B cell (primary cell): ENCODE measurements around the gene C20orf141. TPM values are rescaled to one million over a fixed set of nuclear protein-coding genes. Genes with fewer than 3 reads are reported as not detected.

Experiments used
- ATAC-seq: fragments of 200-7000 bp; cut with Tn5 transposase; one replicate; pipeline ENCODE4 v1.10.0; 2021; ENCODE audit warnings: low read depth, mild to moderate bottlenecking, moderate number of reproducible peaks, moderate library complexity
- CTCF ChIA-PET: fragments of 350-600 bp; sonication (Branson Sonifier 250); formaldehyde crosslinking; loops from one replicate; lab custom pipeline; 2021; ENCODE audit warnings: antibody characterized with exemption, inconsistent platforms; lab: Charles Lee
- POLR2A ChIA-PET: fragments of 350-600 bp; sonication (Branson Sonifier 250); formaldehyde crosslinking; loops from one replicate; lab custom pipeline; 2021; ENCODE audit warnings: antibody characterized with exemption; lab: Charles Lee
- DNase-seq: peaks from one replicate; pipeline ENCODE4 v3.0.0; 2013
- H2AFZ ChIP-seq: 2 replicates; pipeline ENCODE4 v1.6.1; 2012; ENCODE audit warnings: mild to moderate bottlenecking, low read depth, low read length; ENCODE audit not compliant: insufficient read depth, poor library complexity, severe bottlenecking
- H3K27ac ChIP-seq, 2 donors: 1 replicate in 1 of 2; 2 replicates in 1 of 2; pipeline ENCODE4 v1.5.1; 2012 to 2013; ENCODE audit warnings: low read length in 2 of 2, mild to moderate bottlenecking in 2 of 2, moderate library complexity in 1 of 2
- H3K27me3 ChIP-seq, 4 experiments: fragments of 200-600 bp in 1 of 4; sonication (generic) in 1 of 4; replicated peaks in 1 of 4; 1 replicate in 2 of 4; 2 replicates in 2 of 4; pipeline versions ENCODE4 v1.6.1 to v1.7.0; 2013 to 2016; ENCODE audit warnings: low read length in 3 of 4, mild to moderate bottlenecking in 2 of 4, mixed read lengths in 1 of 4, moderate library complexity in 1 of 4; ENCODE audit not compliant: insufficient read depth in 4 of 4, control insufficient read depth in 3 of 4; ENCODE audit errors: control extremely low read depth in 1 of 4
- H3K36me3 ChIP-seq, 2 experiments: replicated peaks in 1 of 2; 1 replicate in 1 of 2; 2 replicates in 1 of 2; pipeline versions ENCODE4 v1.6.1 to v1.7.1; 2013; ENCODE audit warnings: low read length in 1 of 2; ENCODE audit not compliant: insufficient read depth in 2 of 2, control insufficient read depth in 1 of 2; ENCODE audit errors: control extremely low read depth in 1 of 2, extremely low read depth in 1 of 2
- H3K4me1 ChIP-seq, 2 donors: fragments of 200-600 bp in 1 of 2; sonication (generic) in 1 of 2; 1 replicate in 1 of 2; 2 replicates in 1 of 2; pipeline versions ENCODE4 v1.5.1 to v1.6.1; 2013 to 2017; ENCODE audit warnings: low read length in 2 of 2; ENCODE audit not compliant: control insufficient read depth in 2 of 2, insufficient read depth in 2 of 2
- H3K4me2 ChIP-seq: replicated peaks from 2 replicates; pipeline ENCODE3; 2012; ENCODE audit warnings: mild to moderate bottlenecking, low read depth, low read length; ENCODE audit not compliant: poor library complexity, severe bottlenecking
- H3K4me3 ChIP-seq, 5 experiments: fragments of 200-600 bp in 1 of 5; sonication (generic) in 1 of 5; 1 replicate in 3 of 5; 2 replicates in 2 of 5; pipeline versions ENCODE4 v1.5.1 to v1.7.0; 2011 to 2016; ENCODE audit warnings: low read length in 4 of 5, mild to moderate bottlenecking in 4 of 5, low read depth in 2 of 5, control low read depth in 1 of 5, moderate library complexity in 1 of 5; ENCODE audit not compliant: insufficient read depth in 1 of 5; ENCODE audit errors: control extremely low read depth in 1 of 5, extremely low read depth in 1 of 5
- H3K79me2 ChIP-seq: fragments of 200-600 bp; sonication (generic); one replicate; pipeline ENCODE4 v1.6.0; 2016; ENCODE audit warnings: low read length; ENCODE audit not compliant: control insufficient read depth, insufficient read depth
- H3K9ac ChIP-seq: fragments of 200-600 bp; sonication (generic); 2 replicates; pipeline ENCODE4 v1.6.1; 2017; ENCODE audit warnings: mild to moderate bottlenecking, low read length, moderate library complexity
- H3K9me3 ChIP-seq, 3 donors: one replicate each; pipeline versions ENCODE4 v1.6.1 to v1.7.1; 2013; ENCODE audit warnings: low read length in 2 of 3; ENCODE audit not compliant: control insufficient read depth in 2 of 3, insufficient read depth in 1 of 3; ENCODE audit errors: control extremely low read depth in 1 of 3
- H4K20me1 ChIP-seq: 2 replicates; pipeline ENCODE4 v1.6.0; 2012; ENCODE audit warnings: mild to moderate bottlenecking, low read length; ENCODE audit not compliant: insufficient read depth, control insufficient read depth, poor library complexity, severe bottlenecking
- H3K27ac Mint-ChIP-seq: one replicate; pipeline ENCODE4 v1.8.0; 2021; ENCODE audit warnings: mixed read lengths
- H3K27me3 Mint-ChIP-seq: one replicate; pipeline ENCODE4 v1.8.0; 2021; ENCODE audit warnings: mixed read lengths
- H3K4me1 Mint-ChIP-seq: one replicate; pipeline ENCODE4 v1.8.0; 2021; ENCODE audit warnings: mixed read lengths
- H3K4me3 Mint-ChIP-seq: one replicate; pipeline ENCODE4 v1.8.0; 2021; ENCODE audit warnings: mixed read lengths
- H3K9me3 Mint-ChIP-seq: one replicate; pipeline ENCODE4 v1.8.0; 2022; ENCODE audit warnings: mixed read lengths; ENCODE audit not compliant: insufficient read depth
- EZH2 ChIP-seq: IDR thresholded peaks from 2 replicates; pipeline ENCODE4 v1.6.1; 2012; ENCODE audit warnings: borderline replicate concordance, low read depth, mild to moderate bottlenecking, moderate library complexity, low read length; ENCODE audit not compliant: insufficient read depth, poor library complexity, severe bottlenecking
- WGBS: methylation state at CpG from one replicate; pipeline ENCODE4 v1.1.5; 2013; ENCODE audit warnings: missing lambda C conversion rate; ENCODE audit not compliant: insufficient coverage; 5-methylcytosine and 5-hydroxymethylcytosine counted together
- intact Hi-C: fragments of 100-400 bp; cut with micrococcal nuclease; formaldehyde crosslinking; loops from one replicate; pipeline ENCODE4 v1.10.0; 2022
- polyA plus RNA-seq: library from polyadenylated mRNA; depleted of rRNA; stranded (reverse); fragments of >200 nt; gene quantifications from 2 replicates; pipeline ENCODE4 v1.2.3, GENCODE V29; 2012
- total RNA-seq, 2 donors: library from RNA; stranded (reverse); fragments of 120-200 nt in 1 of 2; gene quantifications; 1 replicate in 1 of 2; 2 replicates in 1 of 2; pipeline versions ENCODE4 v1.2.3 to v1.2.4, GENCODE V29; 2013 to 2022
- TF ChIP-seq, protein P1 (sequence below): fragments of 200-600 bp; IDR thresholded peaks from one replicate; pipeline ENCODE4 v1.8.0; 2022; ENCODE audit warnings: antibody characterized with exemption, mild to moderate bottlenecking

The C20orf141 gene
- total and polyA plus RNA-seq, 2 donors (not counting 1 experiment from before 2014, with no cell fraction given): not detected

DNA sequence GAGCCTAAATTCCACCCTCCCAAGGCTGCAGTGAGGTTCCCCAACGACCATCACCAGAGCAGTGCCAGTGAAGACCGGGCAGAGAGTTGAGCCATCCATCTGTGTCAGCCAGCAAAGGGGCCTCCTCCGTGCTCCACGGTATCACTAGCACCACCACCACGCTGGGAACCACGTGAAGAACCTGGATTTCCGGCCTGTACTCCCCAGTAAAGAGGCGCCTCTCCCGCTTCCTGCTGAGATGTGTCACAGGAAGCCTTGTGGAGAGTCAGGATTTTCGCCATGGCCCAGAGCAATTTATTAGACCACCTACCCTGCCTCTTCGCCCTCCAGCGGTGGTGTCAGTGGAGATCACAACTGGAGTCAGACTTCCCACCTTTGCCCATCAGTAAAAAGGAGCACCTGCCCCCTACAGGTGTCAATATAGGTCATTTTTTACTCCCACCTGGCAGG lies 43.1 kb upstream of the C20orf141 start:
- H3K4me2 ChIP-seq: no peak overlapping the region
- WGBS: 44% methylated on average over 9 of the region's 12 CpGs
- Mint-ChIP-seq H3K4me3 (no peak overlapping the region), H3K27me3 (peaks cover 40% of the 10 kb centered on the region), H3K4me1 (no peaks in the 10 kb centered on the region), H3K9me3 (no peaks in the 10 kb centered on the region), H3K27ac (no peak overlapping the region)
- intact Hi-C loops: no loop called here
- TF ChIP-seq, protein P1, sequence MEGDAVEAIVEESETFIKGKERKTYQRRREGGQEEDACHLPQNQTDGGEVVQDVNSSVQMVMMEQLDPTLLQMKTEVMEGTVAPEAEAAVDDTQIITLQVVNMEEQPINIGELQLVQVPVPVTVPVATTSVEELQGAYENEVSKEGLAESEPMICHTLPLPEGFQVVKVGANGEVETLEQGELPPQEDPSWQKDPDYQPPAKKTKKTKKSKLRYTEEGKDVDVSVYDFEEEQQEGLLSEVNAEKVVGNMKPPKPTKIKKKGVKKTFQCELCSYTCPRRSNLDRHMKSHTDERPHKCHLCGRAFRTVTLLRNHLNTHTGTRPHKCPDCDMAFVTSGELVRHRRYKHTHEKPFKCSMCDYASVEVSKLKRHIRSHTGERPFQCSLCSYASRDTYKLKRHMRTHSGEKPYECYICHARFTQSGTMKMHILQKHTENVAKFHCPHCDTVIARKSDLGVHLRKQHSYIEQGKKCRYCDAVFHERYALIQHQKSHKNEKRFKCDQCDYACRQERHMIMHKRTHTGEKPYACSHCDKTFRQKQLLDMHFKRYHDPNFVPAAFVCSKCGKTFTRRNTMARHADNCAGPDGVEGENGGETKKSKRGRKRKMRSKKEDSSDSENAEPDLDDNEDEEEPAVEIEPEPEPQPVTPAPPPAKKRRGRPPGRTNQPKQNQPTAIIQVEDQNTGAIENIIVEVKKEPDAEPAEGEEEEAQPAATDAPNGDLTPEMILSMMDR: no peak
- no peak for TF ChIP-seq EZH2
- H4K20me1 ChIP-seq: no peaks in the 10 kb centered on the region
- POLR2A ChIA-PET: no interaction called here
- DNase-seq (no peak), ATAC-seq (no peak)
- CTCF ChIA-PET: no interaction called here
- no peaks in the 10 kb centered on the region for H3K36me3 ChIP-seq
- H2AFZ ChIP-seq: no peak overlapping the region
- no peaks in the 10 kb centered on the region for H3K4me1 ChIP-seq
- H3K27ac ChIP-seq: no peak overlapping the region
- H3K79me2 ChIP-seq: no peaks in the 10 kb centered on the region
- H3K4me3 ChIP-seq: no peak overlapping the region
- peaks cover 0 to 15% (median 0%) of the 10 kb centered on the region in 4 experiments for H3K27me3 ChIP-seq
- peaks cover 0 to 5% (median 0%) of the 10 kb centered on the region in 3 donors for H3K9me3 ChIP-seq
- H3K9ac ChIP-seq: no peak overlapping the region

DNA sequence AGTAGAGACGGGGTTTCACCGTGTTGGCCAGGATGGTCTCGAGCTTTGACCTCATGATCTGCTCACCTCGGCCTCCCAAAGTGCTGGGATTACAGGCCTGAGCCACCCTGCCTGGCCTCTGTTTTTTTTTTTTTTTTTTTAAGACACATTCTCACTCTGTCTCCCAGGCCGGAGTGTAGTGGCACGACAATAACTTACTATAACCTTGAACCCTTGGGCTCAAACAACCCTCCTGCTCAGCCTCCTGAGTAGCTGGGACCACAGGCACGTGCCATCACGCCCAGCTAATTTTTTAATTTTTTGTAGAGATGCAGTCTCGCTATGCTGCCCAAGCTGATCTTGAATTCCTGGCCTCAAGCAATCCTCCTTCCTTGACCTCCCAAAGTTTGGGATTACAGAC lies 41.0 kb upstream of the C20orf141 start:
- ATAC-seq: no peak
- Mint-ChIP-seq H3K4me3 (no peak overlapping the region), H3K27ac (no peak overlapping the region), H3K4me1 (no peaks in the 10 kb centered on the region), H3K9me3 (no peaks in the 10 kb centered on the region), H3K27me3 (peaks cover 41% of the 10 kb centered on the region)
- H4K20me1 ChIP-seq: no peaks in the 10 kb centered on the region
- no peaks in the 10 kb centered on the region for H3K36me3 ChIP-seq
- H3K9me3 ChIP-seq: peaks cover 0 to 7% (median 1%) of the 10 kb centered on the region in 3 donors
- no peaks in the 10 kb centered on the region for H3K4me1 ChIP-seq
- H3K9ac ChIP-seq: no peak overlapping the region
- intact Hi-C loops: no loop called here
- peaks cover 0 to 8% (median 0%) of the 10 kb centered on the region in 4 experiments for H3K27me3 ChIP-seq
- ChIA-PET CTCF (interaction anchor here (0.8 kb wide), 1 partner anchor 24 kb away, joined by 4 read pairs; no protein-coding TSS in a partner anchor), POLR2A (no interaction called here)
- H3K4me2 ChIP-seq: no peak overlapping the region
- WGBS: 80% methylated on average over 6 of the region's 9 CpGs
- H3K27ac ChIP-seq: no peak overlapping the region
- no peak overlapping the region for H3K4me3 ChIP-seq
- DNase-seq: no peak
- H2AFZ ChIP-seq: no peak overlapping the region
- no peaks in the 10 kb centered on the region for H3K79me2 ChIP-seq
- TF ChIP-seq, protein P1: no peak
